ENCODE data around the gene DOCK10. TPM values are rescaled to one million over a fixed set of nuclear protein-coding genes. Genes with fewer than 3 reads are reported as not detected.
A peak's percentile ranks its signal among the peaks of the same experiment; 100 is the strongest.

Gene DOCK10
- total RNA-seq, 1 experiment from 2014 or later, result 0.96 TPM

GRCh38 chr2:224883700-224884099 lies 158.6 kb downstream of the DOCK10 start:
- intact Hi-C loops (cut with micrococcal nuclease), result no loop called here
- POLR2A ChIA-PET, result interaction anchor here (0.7 to 5.9 kb wide), 11 partner anchors 12 to 121 kb away, joined by 3 to 67 read pairs (median 6); no protein-coding TSS in a partner anchor
- CTCF ChIA-PET, result interaction anchor here (0.6 to 1.8 kb wide), 7 partner anchors 13 to 121 kb away, joined by 3 to 5 read pairs (median 4); no protein-coding TSS in a partner anchor
- no peak overlapping the region for H3K4me3 Mint-ChIP-seq (ENCODE audit: unreplicated experiment)
- H3K4me1 Mint-ChIP-seq (ENCODE audit: insufficient read depth, unreplicated experiment), result peaks cover 48% of the 10 kb centered on the region
- peaks cover 5% of the 10 kb centered on the region for H3K36me3 Mint-ChIP-seq (ENCODE audit: insufficient read depth, unreplicated experiment)
- no peak for TF ChIP-seq CTCF (IDR thresholded peaks at IDR 0.05; ENCODE audit: unreplicated experiment)
- no peaks in the 10 kb centered on the region for H3K27me3 Mint-ChIP-seq (ENCODE audit: insufficient read depth, unreplicated experiment)
- H3K27ac Mint-ChIP-seq (ENCODE audit: low read depth, unreplicated experiment), result no peak overlapping the region
- DNase-seq (ENCODE audit: unreplicated experiment), result no peak
- BruUV-seq (replicated peaks), result no TSS peak
- H3K9me3 Mint-ChIP-seq (ENCODE audit: unreplicated experiment), result no peaks in the 10 kb centered on the region

GRCh38 chr2:224883172-224883516 lies 159.1 kb downstream of the DOCK10 start:
- no peak for DNase-seq (ENCODE audit: unreplicated experiment)
- BruUV-seq (replicated peaks), result no TSS peak
- peaks cover 48% of the 10 kb centered on the region for H3K4me1 Mint-ChIP-seq (ENCODE audit: insufficient read depth, unreplicated experiment)
- no peaks in the 10 kb centered on the region for H3K9me3 Mint-ChIP-seq (ENCODE audit: unreplicated experiment)
- ChIA-PET POLR2A (interaction anchor here (0.5 to 5.9 kb wide), 14 partner anchors 12 to 151 kb away, joined by 3 to 67 read pairs (median 12); no protein-coding TSS in a partner anchor), CTCF (interaction anchor here (0.5 to 1.8 kb wide), 9 partner anchors 14 to 341 kb away, joined by 3 to 5 read pairs (median 4); no protein-coding TSS in a partner anchor)
- H3K4me3 Mint-ChIP-seq (ENCODE audit: unreplicated experiment), result no peak overlapping the region
- intact Hi-C loops (cut with micrococcal nuclease), result no loop called here
- TF ChIP-seq CTCF (IDR thresholded peaks at IDR 0.05; ENCODE audit: unreplicated experiment), result no peak
- H3K27ac Mint-ChIP-seq (ENCODE audit: low read depth, unreplicated experiment), result peak overlapping the region; percentile 90
- no peaks in the 10 kb centered on the region for H3K27me3 Mint-ChIP-seq (ENCODE audit: insufficient read depth, unreplicated experiment)
- peaks cover 6% of the 10 kb centered on the region for H3K36me3 Mint-ChIP-seq (ENCODE audit: insufficient read depth, unreplicated experiment)

- Mint-ChIP-seq H3K9me3 (ENCODE audit: unreplicated experiment) (no peaks in the 10 kb centered on the region), H3K4me3 (ENCODE audit: unreplicated experiment) (peak overlapping the region; percentile 17), H3K4me1 (ENCODE audit: insufficient read depth, unreplicated experiment) (peaks cover 48% of the 10 kb centered on the region), H3K36me3 (ENCODE audit: insufficient read depth, unreplicated experiment) (peaks cover 6% of the 10 kb centered on the region), H3K27ac (ENCODE audit: low read depth, unreplicated experiment) (peak overlapping the region; percentile 90), H3K27me3 (ENCODE audit: insufficient read depth, unreplicated experiment) (no peaks in the 10 kb centered on the region)
- POLR2A ChIA-PET, result interaction anchor here (0.5 to 5.9 kb wide), 10 partner anchors 11 to 150 kb away, joined by 3 to 67 read pairs (median 12); no protein-coding TSS in a partner anchor
- no peak for TF ChIP-seq CTCF (IDR thresholded peaks at IDR 0.05; ENCODE audit: unreplicated experiment)
- BruUV-seq (replicated peaks), result no TSS peak
- peak; percentile 76 for DNase-seq (ENCODE audit: unreplicated experiment)
- intact Hi-C loops (cut with micrococcal nuclease), result no loop called here
- CTCF ChIA-PET, result interaction anchor here (0.5 to 1.8 kb wide), 7 partner anchors 15 to 341 kb away, joined by 3 to 5 read pairs (median 3); no protein-coding TSS in a partner anchor
Observed at GRCh38 chr2:224882291-224883171, 159.7 kb downstream of the DOCK10 start.

GRCh38 chr2:224881846-224882245 lies 160.4 kb downstream of the DOCK10 start:
- ChIA-PET POLR2A (interaction anchor here (0.9 to 5.9 kb wide), 7 partner anchors 10 to 65 kb away, joined by 3 to 67 read pairs (median 15); no protein-coding TSS in a partner anchor), CTCF (no interaction called here)
- peaks cover 6% of the 10 kb centered on the region for H3K36me3 Mint-ChIP-seq (ENCODE audit: insufficient read depth, unreplicated experiment)
- H3K9me3 Mint-ChIP-seq (ENCODE audit: unreplicated experiment), result no peaks in the 10 kb centered on the region
- BruUV-seq (replicated peaks), result no TSS peak
- H3K4me1 Mint-ChIP-seq (ENCODE audit: insufficient read depth, unreplicated experiment), result peaks cover 48% of the 10 kb centered on the region
- peak overlapping the region; percentile 17 for H3K4me3 Mint-ChIP-seq (ENCODE audit: unreplicated experiment)
- no peak for DNase-seq (ENCODE audit: unreplicated experiment)
- no peaks in the 10 kb centered on the region for H3K27me3 Mint-ChIP-seq (ENCODE audit: insufficient read depth, unreplicated experiment)
- intact Hi-C loops (cut with micrococcal nuclease), result no loop called here
- H3K27ac Mint-ChIP-seq (ENCODE audit: low read depth, unreplicated experiment), result peak overlapping the region; percentile 90
- TF ChIP-seq CTCF (IDR thresholded peaks at IDR 0.05; ENCODE audit: unreplicated experiment), result no peak

All from MCF 10A (cell line).